ENCODE data around the gene FAHD1.

FAHD1 gene

GRCh38 chr16:1818204-1818872, 8.7 kb upstream of the FAHD1 start:
- no peak for DNase-seq

GRCh38 chr16:1818873-1819525, 8.0 kb upstream of the FAHD1 start:
- DNase-seq, result no peak

- DNase-seq, result no peak
These were observed 7.4 kb upstream of the FAHD1 start for GRCh38 chr16:1819611-1820010.

- DNase-seq, result no peak
These were observed 6.7 kb upstream of the FAHD1 start for GRCh38 chr16:1820096-1820945.

- no peak for DNase-seq
These were observed 6.1 kb upstream of the FAHD1 start for GRCh38 chr16:1820946-1821290.

GRCh38 chr16:1821861-1822611, 5.0 kb upstream of the FAHD1 start:
- DNase-seq, result no peak

GRCh38 chr16:1822801-1823200, 4.2 kb upstream of the FAHD1 start:
- DNase-seq, result no peak

- DNase-seq, result no peak
These were observed 3.2 kb upstream of the FAHD1 start for GRCh38 chr16:1823821-1824220.

- DNase-seq, result no peak
These were observed 1.6 kb upstream of the FAHD1 start for GRCh38 chr16:1825381-1825863.

- peak; percentile 66 for DNase-seq
These were observed 929 bp upstream of the FAHD1 start for GRCh38 chr16:1825864-1826690.

GRCh38 chr16:1828645-1829410, 1.8 kb downstream of the FAHD1 start:
- DNase-seq, result no peak

- DNase-seq, result no peak
These were observed 3.2 kb downstream of the FAHD1 start for GRCh38 chr16:1830213-1830612.

GRCh38 chr16:1831186-1832075, 4.4 kb downstream of the FAHD1 start:
- DNase-seq, result no peak

GRCh38 chr16:1832838-1833454, 5.9 kb downstream of the FAHD1 start:
- DNase-seq, result no peak

GRCh38 chr16:1834096-1834495, 7.1 kb downstream of the FAHD1 start:
- DNase-seq, result no peak

- DNase-seq, result no peak
These were observed 12.5 kb downstream of the FAHD1 start for GRCh38 chr16:1839554-1839953.

- no peak for DNase-seq
These were observed 19.0 kb downstream of the FAHD1 start for GRCh38 chr16:1845985-1846384.

- no peak for DNase-seq
These were observed 19.4 kb downstream of the FAHD1 start for GRCh38 chr16:1846416-1846815.

- no peak for DNase-seq
These were observed 24.0 kb downstream of the FAHD1 start for GRCh38 chr16:1850981-1851380.

GRCh38 chr16:1851793-1852192, 24.8 kb downstream of the FAHD1 start:
- no peak for DNase-seq

Measured in NCI-H2171 (cell line).